Measurements from ENCODE around the gene GPC6. TPM values are rescaled to one million over a fixed set of nuclear protein-coding genes. Genes with fewer than 3 reads are reported as not detected.

The GPC6 gene
- total RNA-seq, 1 experiment from 2014 or later, result not detected

DNA sequence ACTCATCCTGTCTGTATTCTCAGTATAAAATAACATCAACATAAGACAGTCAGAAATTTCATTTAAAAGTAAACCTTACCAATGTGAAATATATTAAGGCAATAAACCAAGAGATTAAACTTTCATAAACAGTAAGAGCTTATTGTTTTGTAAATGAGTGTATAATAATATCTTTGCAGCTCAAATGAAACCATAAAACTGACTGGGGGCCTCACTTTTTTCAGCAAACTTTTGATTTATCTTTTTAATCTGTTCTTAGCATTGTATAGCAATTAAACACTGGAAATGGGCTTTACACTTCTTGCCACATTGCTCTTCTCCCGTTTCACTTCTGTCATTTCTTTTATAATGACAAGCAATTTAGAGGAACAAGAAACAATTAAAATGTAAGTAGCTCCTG lies 580.3 kb downstream of the GPC6 start:
- CTCF ChIA-PET, result no interaction called here
- DNase-seq, result no peak
- H3K4me1 ChIP-seq (replicated peaks; ENCODE audit: insufficient read depth), result no peaks in the 10 kb centered on the region
- no peak overlapping the region for H3K4me3 ChIP-seq
- no peaks in the 10 kb centered on the region for H4K20me1 ChIP-seq (ENCODE audit: insufficient read depth)
- no peaks in the 10 kb centered on the region for H3K27me3 ChIP-seq (ENCODE audit: insufficient read depth, low read depth)
- no peak overlapping the region for H2AFZ ChIP-seq
- no peak overlapping the region for H3K4me2 ChIP-seq
- POLR2A ChIA-PET (ENCODE audit: unreplicated experiment), result no interaction called here
- H3K79me2 ChIP-seq (ENCODE audit: low read depth), result no peaks in the 10 kb centered on the region
- TF ChIP-seq EZH2 (IDR thresholded peaks at IDR 0.05; ENCODE audit: low read depth) (no peak), CTCF (conservative IDR thresholded peaks at IDR 0.05) (no peak)
- no peaks in the 10 kb centered on the region for H3F3A ChIP-seq (ENCODE audit: insufficient read depth, low read depth)
- H3K9me3 ChIP-seq (ENCODE audit: insufficient read depth, low read depth), result no peaks in the 10 kb centered on the region
- H3K36me3 ChIP-seq (ENCODE audit: low read depth), result no peaks in the 10 kb centered on the region
- no peak overlapping the region for H3K27ac ChIP-seq
- intact Hi-C loops (cut with micrococcal nuclease; ENCODE audit: unreplicated experiment), result no loop called here
- BruUV-seq (replicated peaks), result no TSS peak
- H3K9me2 ChIP-seq (ENCODE audit: insufficient read depth), result no peaks in the 10 kb centered on the region

GRCh38 chr13:93810264-93810663 lies 583.7 kb downstream of the GPC6 start:
- no peaks in the 10 kb centered on the region for H3K27me3 ChIP-seq (ENCODE audit: insufficient read depth, low read depth)
- H3K9me2 ChIP-seq (ENCODE audit: insufficient read depth), result no peaks in the 10 kb centered on the region
- ChIA-PET CTCF (no interaction called here), POLR2A (ENCODE audit: unreplicated experiment) (no interaction called here)
- no peaks in the 10 kb centered on the region for H3K36me3 ChIP-seq (ENCODE audit: low read depth)
- no peak overlapping the region for H3K4me3 ChIP-seq
- no peak for TF ChIP-seq EZH2 (IDR thresholded peaks at IDR 0.05; ENCODE audit: low read depth)
- TF ChIP-seq CTCF (conservative IDR thresholded peaks at IDR 0.05), result no peak
- no peaks in the 10 kb centered on the region for H3K79me2 ChIP-seq (ENCODE audit: low read depth)
- no peak overlapping the region for H3K27ac ChIP-seq
- no peak overlapping the region for H2AFZ ChIP-seq
- no peaks in the 10 kb centered on the region for H4K20me1 ChIP-seq (ENCODE audit: insufficient read depth)
- no peaks in the 10 kb centered on the region for H3K4me1 ChIP-seq (replicated peaks; ENCODE audit: insufficient read depth)
- intact Hi-C loops (cut with micrococcal nuclease; ENCODE audit: unreplicated experiment), result no loop called here
- no peaks in the 10 kb centered on the region for H3K9me3 ChIP-seq (ENCODE audit: insufficient read depth, low read depth)
- no peak for DNase-seq
- no TSS peak for BruUV-seq (replicated peaks)
- no peak overlapping the region for H3K4me2 ChIP-seq
- H3F3A ChIP-seq (ENCODE audit: insufficient read depth, low read depth), result no peaks in the 10 kb centered on the region

- Histone ChIP-seq H3F3A (ENCODE audit: insufficient read depth, low read depth) (no peaks in the 10 kb centered on the region), H3K36me3 (ENCODE audit: low read depth) (no peaks in the 10 kb centered on the region), H3K27me3 (ENCODE audit: insufficient read depth, low read depth) (no peaks in the 10 kb centered on the region), H3K4me2 (no peak overlapping the region), H3K9me2 (ENCODE audit: insufficient read depth) (no peaks in the 10 kb centered on the region), H3K4me1 (replicated peaks; ENCODE audit: insufficient read depth) (no peaks in the 10 kb centered on the region), H3K9me3 (ENCODE audit: insufficient read depth, low read depth) (no peaks in the 10 kb centered on the region), H3K4me3 (no peak overlapping the region), H3K79me2 (ENCODE audit: low read depth) (no peaks in the 10 kb centered on the region), H2AFZ (no peak overlapping the region), H3K27ac (no peak overlapping the region), H4K20me1 (ENCODE audit: insufficient read depth) (no peaks in the 10 kb centered on the region)
- ChIA-PET CTCF (no interaction called here), POLR2A (ENCODE audit: unreplicated experiment) (no interaction called here)
- no peak for DNase-seq
- intact Hi-C loops (cut with micrococcal nuclease; ENCODE audit: unreplicated experiment), result no loop called here
- BruUV-seq (replicated peaks), result no TSS peak
- no peak for TF ChIP-seq CTCF (conservative IDR thresholded peaks at IDR 0.05)
- TF ChIP-seq EZH2 (IDR thresholded peaks at IDR 0.05; ENCODE audit: low read depth), result no peak
These were observed 584.6 kb downstream of the GPC6 start for GRCh38 chr13:93811071-93811737.
